K562 (cell line): ENCODE measurements around the gene COL4A2. TPM values are rescaled to one million over a fixed set of nuclear protein-coding genes. Genes with fewer than 3 reads are reported as not detected.

Experiments
- ARHGAP35 ChIP-seq: fragments of 450-650 bp; IDR thresholded peaks from 2 replicates; pipeline ENCODE4 v1.6.1; 2018; ENCODE audit not compliant: partially characterized antibody
- E2F1 ChIP-seq: sonication (generic); formaldehyde crosslinking; IDR thresholded peaks from 2 replicates; pipeline ENCODE4 v1.8.1; 2023; ENCODE audit warnings: mild to moderate bottlenecking, missing genetic modification reagents, moderate library complexity
- ELK1 ChIP-seq: sonication (generic); formaldehyde crosslinking; IDR thresholded peaks from 2 replicates; pipeline ENCODE4 v1.8.1; 2022; ENCODE audit warnings: missing genetic modification reagents
- ESRRB ChIP-seq: fragments of 250-450 bp; sonication (Bioruptor Pico); IDR thresholded peaks from 2 replicates; pipeline ENCODE4 v1.5.0; 2020; ENCODE audit warnings: mild to moderate bottlenecking, moderate library complexity, borderline replicate concordance
- HINFP ChIP-seq: fragments of 450-650 bp; conservative IDR thresholded peaks from 2 replicates; pipeline ENCODE4 v1.6.1; 2016; ENCODE audit warnings: missing genetic modification characterization, low read depth, mild to moderate bottlenecking, control low read depth, missing compliant biosample characterization
- HNRNPUL1 ChIP-seq: fragments of 200-400 bp; formaldehyde crosslinking; IDR thresholded peaks from 2 replicates; pipeline ENCODE4 v1.6.1; 2017; ENCODE audit warnings: low read length
- IRF2 ChIP-seq: sonication (generic); formaldehyde crosslinking; IDR thresholded peaks from 2 replicates; pipeline ENCODE4 v1.8.1; 2022; ENCODE audit warnings: mild to moderate bottlenecking, missing genetic modification reagents
- JUN ChIP-seq, 2 experiments: sonication (generic) in 1 of 2; formaldehyde crosslinking in 1 of 2; IDR thresholded peaks; 2 replicates each; pipeline versions ENCODE4 v1.6.1 to v1.8.0; 2012 to 2022; ENCODE audit warnings: borderline replicate concordance in 2 of 2, mild to moderate bottlenecking in 2 of 2, improper control_type of control experiment in 1 of 2, low read depth in 1 of 2, low read length in 1 of 2, missing genetic modification reagents in 1 of 2
- LARP7 ChIP-seq: fragments of 450-650 bp; IDR thresholded peaks from 2 replicates; pipeline ENCODE4 v1.6.1; 2016
- RUNX1 ChIP-seq: sonication (generic); IDR thresholded peaks from 2 replicates; pipeline ENCODE4 v1.6.1; 2016; ENCODE audit warnings: antibody characterized with exemption, low read depth
- SMAD3 ChIP-seq: fragments of 450-650 bp; formaldehyde crosslinking; conservative IDR thresholded peaks from 2 replicates; pipeline ENCODE4 v1.4.0; 2020; ENCODE audit warnings: mild to moderate bottlenecking
- TRIM25 ChIP-seq: fragments of 450-650 bp; IDR thresholded peaks from 2 replicates; pipeline ENCODE4 v1.7.0; 2016; ENCODE audit warnings: borderline replicate concordance
- ZBTB43 ChIP-seq: sonication (generic); formaldehyde crosslinking; IDR thresholded peaks from 2 replicates; pipeline ENCODE4 v1.8.0; 2023; ENCODE audit warnings: mild to moderate bottlenecking, missing genetic modification reagents
- ZNF133 ChIP-seq: fragments of 250-450 bp; sonication (Bioruptor Pico); IDR thresholded peaks from 2 replicates; pipeline ENCODE4 v1.4.0; 2020; ENCODE audit warnings: mild to moderate bottlenecking
- ZNF175 ChIP-seq: fragments of 200-800 bp; sonication (Bioruptor generic); IDR thresholded peaks from 2 replicates; pipeline ENCODE4 v1.6.1; 2016; ENCODE audit warnings: low read depth, mild to moderate bottlenecking, missing genetic modification characterization, missing compliant biosample characterization
- ZNF280A ChIP-seq: fragments of 450-650 bp; IDR thresholded peaks from 2 replicates; pipeline ENCODE4 v1.6.1; 2018; ENCODE audit warnings: mild to moderate bottlenecking, low read depth; ENCODE audit not compliant: partially characterized antibody
- ZNF444 ChIP-seq: fragments of 250-450 bp; sonication (Bioruptor Pico); IDR thresholded peaks from 2 replicates; pipeline ENCODE4 v1.4.0; 2020; ENCODE audit warnings: mild to moderate bottlenecking, moderate library complexity
- ZNF668 ChIP-seq: fragments of 250-450 bp; sonication (Bioruptor Pico); IDR thresholded peaks from 2 replicates; pipeline ENCODE4 v1.8.0; 2022; ENCODE audit warnings: mild to moderate bottlenecking, inconsistent platforms
- ZNF75A ChIP-seq: fragments of 450-650 bp; formaldehyde crosslinking; IDR thresholded peaks from 2 replicates; pipeline ENCODE4 v1.4.0; 2020; ENCODE audit warnings: mild to moderate bottlenecking
- polyA plus RNA-seq, 8 experiments: library from polyadenylated mRNA; depleted of rRNA in 4 of 8; stranded (reverse) in 5 of 8; unstranded in 3 of 8; fragments of >200 nt; fragmentation: Nextera tagmentation in 2 of 8; fragmentation: Illumina TruSeq in 1 of 8; extraction: Ambion mirVana in 2 of 8; extraction: Trizol in 1 of 8; gene quantifications; 2 replicates each; pipeline versions ENCODE4 v1.2.1 to v1.2.3, GENCODE V29; 2011 to 2014; ENCODE audit warnings: inconsistent platforms in 1 of 8, missing spikeins in 1 of 8
- total RNA-seq, 7 experiments: library from RNA; depleted of rRNA in 6 of 7; stranded (reverse); fragments of >200 nt in 6 of 7; fragmentation: Illumina TruSeq in 2 of 7; extraction: Trizol in 2 of 7; gene quantifications; 2 replicates each; pipeline versions ENCODE4 v1.2.1 to v1.2.3, GENCODE V29; 2011 to 2021; ENCODE audit warnings: low replicate concordance in 1 of 7

The COL4A2 gene
- total and polyA plus RNA-seq, 9 of the 15 experiments (the other 6 are each of a cell fraction or from before 2014, with no cell fraction given) = 0.13 to 15.2 (median 8.1) TPM

- no peak for TF ChIP-seq E2F1 (CRISPR knock-in tag)
- no peak for TF ChIP-seq IRF2 (CRISPR knock-in tag)
- TF ChIP-seq JUN (IDR thresholded peaks at IDR 0.05; ENCODE audit: borderline replicate concordance, low read depth, low read length) = no peak
- TF ChIP-seq JUN (CRISPR knock-in tag; IDR thresholded peaks at IDR 0.05; ENCODE audit: borderline replicate concordance) = no peak
- no peak for TF ChIP-seq LARP7
- no peak for TF ChIP-seq ZBTB43 (CRISPR knock-in tag)
- no peak for TF ChIP-seq ZNF133
- no peak for TF ChIP-seq HNRNPUL1
- peak; percentile 51; the same call in 1 of the 2 replicates for TF ChIP-seq ZNF668 (CRISPR knock-in tag)
- no peak for TF ChIP-seq ZNF280A
- TF ChIP-seq ARHGAP35 = no peak
- TF ChIP-seq HINFP = no peak
- TF ChIP-seq ELK1 (CRISPR knock-in tag) = no peak
- no peak for TF ChIP-seq ZNF444 (CRISPR knock-in tag)
- no peak for TF ChIP-seq ZNF75A
- 0 out of 2 replicates have a peak, but pooled peaks have one; percentile 40 for TF ChIP-seq ZNF175 (CRISPR knock-in tag)
- TF ChIP-seq TRIM25 = no peak
- no peak for TF ChIP-seq SMAD3 (CRISPR knock-in tag)
- no peak for TF ChIP-seq RUNX1
- TF ChIP-seq ESRRB = no peak
These were observed 199.9 kb downstream of the COL4A2 start (continued) for GRCh38 chr13:110506859-110507566.
